NCI-H1436 (cell line): Measurements from ENCODE around the gene NOB1.

Source experiments
- DNase-seq: peaks from one replicate; lab custom pipeline; 2025; lab: John Stamatoyannopoulos, UW

Gene NOB1

DNA sequence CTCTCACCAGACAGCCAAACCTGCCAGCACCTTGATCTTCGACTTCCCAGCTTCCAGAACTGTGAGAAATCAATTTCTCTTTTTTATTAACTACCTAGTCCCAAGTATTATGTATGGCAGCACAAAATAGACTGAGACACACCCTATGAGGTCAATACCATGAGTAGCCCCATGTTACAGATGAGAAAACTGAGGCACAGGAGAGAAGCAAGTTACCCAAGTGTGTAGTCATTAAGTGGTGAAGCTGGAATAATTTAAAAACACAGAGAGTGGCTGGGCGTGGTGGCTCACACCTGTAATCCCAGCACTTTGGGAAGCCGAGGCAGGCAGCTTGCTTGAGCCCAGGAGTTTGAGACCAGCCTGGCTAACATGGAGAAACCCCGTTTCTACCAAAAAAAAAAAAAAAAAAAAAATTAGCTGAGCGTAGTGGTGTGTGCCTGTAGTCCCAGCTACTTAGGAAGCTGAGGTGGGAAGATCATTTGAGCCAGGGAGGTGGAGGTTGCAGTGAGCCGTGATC, 33.2 kb downstream of the NOB1 start:
- DNase-seq, result no peak

DNA sequence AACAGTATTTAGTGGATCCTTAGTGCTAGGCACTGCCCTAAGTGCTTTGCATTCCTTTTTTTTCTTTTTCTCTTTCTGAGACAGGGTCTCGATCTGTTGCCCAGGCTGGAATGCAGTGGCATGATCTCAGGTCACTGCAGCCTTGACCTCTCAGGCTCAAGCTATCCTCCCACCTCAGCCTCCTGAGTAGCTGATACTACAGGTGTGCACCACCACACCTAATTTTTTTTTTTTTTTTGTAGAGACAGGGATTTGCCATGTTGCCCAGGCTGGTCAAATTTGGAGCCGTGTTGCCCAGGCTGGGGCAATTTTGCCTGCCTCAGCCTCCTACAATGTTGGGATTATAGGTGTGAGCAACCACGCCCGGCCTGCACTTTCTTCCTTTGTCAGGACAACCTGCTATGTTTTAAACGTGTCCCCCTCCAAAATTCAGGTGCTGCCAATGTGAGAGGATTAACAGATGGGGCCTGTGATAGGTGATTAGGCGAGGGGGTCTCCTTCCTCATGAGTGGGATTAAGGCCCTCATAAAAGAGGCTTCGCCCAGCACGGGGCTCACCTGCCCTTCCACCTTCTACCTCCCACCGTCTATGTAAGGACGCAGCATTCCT, 33.8 kb downstream of the NOB1 start:
- DNase-seq, result no peak

DNA sequence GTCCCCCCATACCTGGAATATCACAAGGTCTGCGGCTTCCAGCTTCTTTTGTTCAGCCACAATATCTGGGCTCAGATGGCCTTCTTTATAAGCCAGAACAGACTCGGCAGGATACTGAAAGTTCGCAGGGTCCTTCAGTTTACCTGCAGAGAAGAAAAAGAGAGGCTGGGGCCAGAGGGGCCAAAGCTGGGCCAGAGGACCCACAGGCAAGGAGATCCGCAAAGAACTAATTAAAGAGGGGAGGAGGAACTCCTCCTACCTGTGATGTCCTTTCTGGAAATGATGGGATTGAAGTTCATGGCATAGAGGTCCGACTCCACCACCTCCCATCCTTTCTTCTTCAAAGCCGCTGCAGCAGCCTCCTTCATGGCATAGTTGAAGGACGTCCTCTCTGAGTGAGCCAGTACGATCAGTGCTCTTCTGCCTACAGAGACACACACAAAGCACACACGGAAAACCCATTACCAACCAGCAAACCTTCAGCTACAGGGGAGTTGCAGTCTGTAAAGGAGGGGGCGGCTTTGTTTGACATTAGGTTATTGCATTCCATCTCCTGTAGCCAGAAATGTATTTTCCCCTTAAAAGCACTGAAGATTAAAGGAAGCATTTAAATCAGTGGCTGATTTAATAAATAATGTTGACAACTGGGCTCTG, 36.5 kb downstream of the NOB1 start:
- no peak for DNase-seq

DNA sequence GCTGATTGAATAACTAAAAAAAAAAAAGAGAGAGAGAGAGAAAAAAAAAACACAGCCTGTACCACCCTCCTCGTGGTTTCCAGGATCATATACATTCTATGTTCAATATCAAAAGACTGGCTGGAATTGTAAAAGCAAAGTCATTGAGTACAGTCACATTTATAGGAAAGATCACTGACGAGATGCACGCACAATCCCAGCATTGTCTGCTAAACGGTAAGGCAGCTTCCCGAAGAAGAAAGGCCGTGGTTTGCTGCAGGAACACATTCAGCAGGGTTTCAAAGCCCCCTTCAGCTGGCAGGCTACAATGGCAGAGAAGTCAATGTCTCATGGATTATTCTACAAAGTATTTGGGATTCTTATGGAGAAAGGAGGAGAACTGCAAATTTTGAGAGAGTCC, 37.7 kb downstream of the NOB1 start:
- no peak for DNase-seq

DNA sequence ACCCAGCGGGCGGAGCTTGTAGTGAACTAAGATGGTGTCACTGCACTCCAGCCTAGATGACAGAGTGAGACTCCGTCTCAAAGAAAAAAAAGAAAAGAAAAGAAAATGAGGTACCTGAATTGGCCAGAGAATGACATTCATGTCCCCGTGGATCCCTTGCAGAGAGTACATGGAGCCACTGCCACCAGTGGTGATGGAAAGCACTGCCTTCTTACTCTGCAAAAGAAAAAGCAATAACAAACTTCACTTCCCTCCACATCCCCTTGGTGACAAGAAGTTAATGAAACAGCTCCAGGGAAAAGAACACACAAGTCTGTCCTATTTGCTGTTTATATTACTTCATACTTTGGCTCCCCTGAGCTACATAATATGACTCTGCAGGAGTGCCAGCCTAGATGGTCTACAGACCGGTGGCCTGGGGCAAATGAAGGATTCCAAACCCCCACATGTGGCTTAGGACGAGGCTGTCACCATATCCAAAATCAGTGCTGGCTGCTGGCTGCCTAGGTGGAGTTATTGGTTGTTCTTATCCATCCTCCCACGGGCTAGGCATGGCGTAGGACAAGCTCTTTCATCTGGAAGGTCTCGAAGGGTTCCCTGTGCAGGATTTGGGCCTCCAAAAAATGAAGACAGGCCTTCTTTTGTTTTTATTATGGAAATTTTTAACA, 41.7 kb downstream of the NOB1 start:
- DNase-seq, result no peak

DNA sequence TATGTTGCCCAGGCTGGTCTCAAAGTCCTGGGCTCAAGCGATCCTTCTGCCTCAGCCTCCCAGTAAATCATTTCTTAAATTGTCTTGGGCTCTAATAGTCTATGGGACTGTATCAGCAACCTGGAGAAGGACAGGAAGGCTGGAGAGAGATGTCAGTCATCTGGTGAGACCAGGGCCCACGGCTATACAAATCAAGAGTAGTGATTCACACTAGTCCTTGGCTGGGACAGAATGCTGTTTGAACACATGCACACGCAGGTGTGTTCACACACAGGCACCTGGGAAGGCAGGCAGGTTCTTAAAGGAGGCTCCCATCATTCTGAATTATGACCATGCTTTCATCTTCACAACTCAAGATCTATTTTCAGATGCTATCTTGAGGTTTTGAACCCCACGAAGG, 42.4 kb downstream of the NOB1 start:
- DNase-seq, result no peak

DNA sequence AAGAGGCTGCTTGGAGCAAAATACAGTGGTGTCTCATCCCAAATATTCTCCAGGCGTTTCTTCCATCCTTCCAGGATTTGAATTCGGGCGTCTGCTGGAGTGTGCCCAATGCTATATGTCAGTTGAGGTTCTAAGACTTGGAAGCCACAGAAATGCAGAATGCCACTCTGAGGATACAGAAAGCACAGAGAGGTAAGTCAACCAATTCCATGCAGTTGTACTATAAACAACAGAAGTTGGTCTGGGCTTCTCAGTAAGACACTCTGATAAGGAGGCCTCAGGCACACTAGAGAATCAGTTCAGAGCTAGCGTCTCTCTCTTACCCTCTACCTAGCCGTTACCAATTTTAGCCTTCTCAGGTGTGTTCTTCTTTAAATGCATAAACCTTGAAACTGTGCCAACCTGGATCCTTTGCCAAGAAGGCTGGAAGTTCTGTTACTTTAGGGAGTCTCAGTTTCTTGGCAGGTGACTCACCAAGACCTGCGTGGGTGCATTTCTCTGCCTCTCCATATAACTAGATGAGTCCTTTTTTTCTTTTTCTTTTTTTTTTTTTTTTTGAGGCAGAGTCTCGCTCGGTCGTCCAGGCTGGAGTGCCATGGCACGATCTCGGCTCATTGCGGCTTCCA, 43.5 kb downstream of the NOB1 start:
- no peak for DNase-seq

DNA sequence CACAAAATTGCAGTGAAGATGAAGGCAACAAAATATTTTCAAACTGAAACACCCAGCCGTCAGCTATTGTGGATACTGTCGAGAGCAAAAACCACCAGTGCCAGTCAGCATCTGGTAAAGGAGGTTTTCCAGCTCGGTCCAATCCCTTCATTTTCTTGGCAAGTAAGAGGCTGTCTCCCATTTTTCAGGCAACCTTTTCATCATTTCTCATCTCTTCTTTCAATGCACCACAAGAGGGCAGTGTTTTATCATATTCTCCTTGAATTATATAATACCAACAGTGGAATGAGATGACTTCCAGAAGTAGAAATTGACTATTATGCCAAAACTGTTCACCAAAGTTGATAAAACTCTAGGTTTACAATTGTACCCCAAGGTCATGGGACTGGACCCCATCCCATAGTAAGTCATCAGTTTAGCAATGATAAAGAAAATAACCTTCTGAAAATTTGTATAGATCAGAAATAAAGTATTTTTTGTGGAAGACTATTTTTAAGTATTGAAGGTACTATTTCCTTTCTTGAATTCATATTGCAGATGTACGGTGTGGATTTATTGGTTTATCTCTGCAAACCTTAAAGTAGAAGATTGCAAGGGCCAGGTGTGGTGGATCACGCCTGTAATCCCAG, 45.2 kb downstream of the NOB1 start:
- peak; percentile 65 for DNase-seq

DNA sequence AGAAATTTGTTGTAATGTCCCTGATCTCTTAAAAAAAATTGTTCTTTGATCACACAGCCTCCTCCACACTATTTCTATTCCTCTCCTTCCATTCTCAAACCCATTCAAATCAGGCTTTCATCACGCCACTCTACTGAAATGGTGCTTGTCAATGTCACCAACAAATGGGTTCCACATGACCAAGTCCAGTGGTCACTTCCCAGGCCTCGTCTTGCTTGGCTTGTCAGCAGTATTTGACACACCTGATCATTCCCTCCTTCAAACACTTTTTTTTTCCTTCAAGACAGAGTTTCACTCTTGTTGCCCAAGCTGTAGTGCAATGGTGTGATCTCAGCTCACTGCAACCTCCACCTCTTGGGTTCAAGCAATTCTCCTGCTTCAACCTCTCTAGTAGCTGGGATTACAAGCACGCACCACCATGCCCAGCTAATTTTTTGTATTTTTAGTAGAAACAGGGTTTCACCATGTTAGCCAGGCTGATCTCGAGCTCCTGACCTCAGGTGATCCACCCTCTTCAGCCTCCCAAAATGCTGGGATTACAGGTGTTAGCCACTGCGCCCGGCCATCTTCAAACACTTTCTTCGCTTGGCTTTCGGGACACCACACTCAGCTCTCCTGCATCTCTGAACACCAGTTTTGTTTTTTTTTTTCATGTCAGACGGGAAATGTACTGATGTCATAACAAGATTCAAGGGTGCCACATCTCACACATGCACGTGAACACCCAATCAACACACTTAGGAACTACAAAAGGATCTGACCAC, 46.6 kb downstream of the NOB1 start:
- no peak for DNase-seq

DNA sequence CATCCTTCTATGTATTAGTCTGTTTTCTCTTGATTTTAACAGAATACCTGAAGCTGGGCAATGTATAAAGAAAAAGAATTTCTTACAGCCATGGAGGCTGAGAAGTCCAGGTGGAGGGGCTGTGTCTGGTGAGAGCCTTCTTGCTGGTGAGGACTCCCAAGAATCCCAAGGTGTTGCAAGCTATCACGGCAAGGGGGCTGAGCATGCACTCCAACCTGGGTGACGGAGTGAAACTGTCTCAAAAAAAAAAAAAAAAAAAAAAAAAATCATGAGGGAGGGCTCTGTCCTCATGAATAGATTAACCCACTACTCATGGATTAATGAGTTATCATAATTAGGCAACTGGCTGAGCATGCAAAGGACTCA, 47.8 kb downstream of the NOB1 start:
- DNase-seq, result no peak

DNA sequence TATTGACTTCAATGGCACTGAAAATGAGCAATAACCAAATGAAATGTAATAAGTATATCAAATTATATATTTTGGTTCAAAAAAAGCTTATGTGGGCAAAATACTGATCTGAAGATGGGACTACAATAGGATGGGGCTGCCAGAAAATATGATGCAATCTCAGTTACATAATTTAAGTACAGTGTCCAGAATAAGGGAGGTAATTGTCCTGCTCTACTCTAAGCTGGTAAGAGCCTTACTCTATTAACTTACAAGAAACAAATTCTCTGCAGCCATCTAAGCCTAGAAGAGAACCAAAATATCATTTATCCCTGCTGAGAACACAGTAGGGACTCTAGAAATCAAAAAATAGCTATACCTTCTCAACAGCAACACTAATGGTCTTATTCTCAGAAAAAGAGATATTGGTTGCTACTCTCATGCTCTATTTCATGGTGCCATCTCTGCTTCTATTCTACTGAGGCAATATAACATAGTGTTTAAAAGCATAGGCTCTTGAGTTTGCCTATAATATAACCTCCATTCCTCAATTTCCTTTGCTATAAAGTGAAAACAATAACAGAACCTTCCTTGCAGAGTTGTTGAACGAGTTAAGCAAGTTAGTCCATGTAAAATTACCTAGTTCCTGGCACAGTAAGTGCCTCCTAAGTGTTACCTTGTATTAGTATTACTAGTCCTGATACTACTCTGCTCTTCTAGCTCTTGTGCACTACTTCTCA, 48.3 kb downstream of the NOB1 start:
- DNase-seq, result no peak

DNA sequence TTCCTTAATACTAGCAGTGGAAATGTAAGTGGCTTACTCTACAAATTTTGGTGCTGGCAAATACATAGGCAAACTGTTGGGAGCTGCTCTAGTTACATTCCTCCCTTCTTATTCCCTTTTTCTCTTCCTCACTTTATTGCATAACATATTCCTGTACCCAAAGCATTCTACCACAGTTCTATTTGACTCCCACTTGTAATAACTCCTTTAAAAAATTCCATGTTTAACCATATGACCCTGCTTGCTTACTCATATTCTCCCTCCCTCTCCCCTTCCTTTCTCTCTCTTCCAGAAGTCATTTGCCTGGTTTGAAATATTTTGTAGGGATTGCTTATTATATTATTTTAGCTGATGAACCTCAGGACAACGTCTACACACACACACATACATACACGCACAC, 51.1 kb downstream of the NOB1 start:
- DNase-seq, result no peak

DNA sequence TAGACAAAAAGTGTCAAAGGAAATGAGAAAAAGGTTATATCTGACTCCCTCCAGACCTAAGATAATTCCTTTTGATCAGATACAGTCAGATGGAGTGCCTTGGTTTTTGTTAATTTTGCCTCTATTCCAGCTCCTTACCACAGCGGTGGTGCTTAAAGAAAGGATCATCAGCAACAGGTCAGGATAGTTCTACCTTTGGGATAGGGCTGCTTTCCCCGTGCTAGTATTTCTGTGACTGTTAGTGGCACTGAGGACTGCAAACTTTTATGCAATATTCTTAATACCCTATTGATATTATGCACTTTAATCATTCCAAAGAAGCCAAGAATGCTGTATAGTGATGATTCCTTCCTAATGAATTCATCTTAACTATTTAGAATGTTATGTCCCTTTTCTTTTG, 52.9 kb downstream of the NOB1 start:
- DNase-seq, result no peak

DNA sequence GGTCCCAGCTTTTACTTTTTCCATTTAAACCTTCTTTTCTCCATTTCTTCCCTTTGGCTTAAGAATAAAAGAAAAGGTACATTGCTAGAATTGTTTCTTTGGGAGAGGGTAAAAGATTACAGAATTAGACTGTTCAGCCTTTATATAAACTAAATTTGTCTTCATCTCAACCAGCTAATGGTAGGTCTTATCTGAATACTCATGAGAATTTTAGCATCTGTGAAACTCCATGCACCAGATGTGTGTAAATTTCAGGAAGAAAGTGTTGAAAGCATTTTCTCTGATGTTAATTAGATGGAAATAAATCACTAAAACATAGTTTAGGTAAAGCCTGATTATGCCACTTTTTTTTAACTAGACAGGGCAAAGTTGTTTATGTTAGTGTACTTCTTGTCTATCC, 53.3 kb downstream of the NOB1 start:
- no peak for DNase-seq

DNA sequence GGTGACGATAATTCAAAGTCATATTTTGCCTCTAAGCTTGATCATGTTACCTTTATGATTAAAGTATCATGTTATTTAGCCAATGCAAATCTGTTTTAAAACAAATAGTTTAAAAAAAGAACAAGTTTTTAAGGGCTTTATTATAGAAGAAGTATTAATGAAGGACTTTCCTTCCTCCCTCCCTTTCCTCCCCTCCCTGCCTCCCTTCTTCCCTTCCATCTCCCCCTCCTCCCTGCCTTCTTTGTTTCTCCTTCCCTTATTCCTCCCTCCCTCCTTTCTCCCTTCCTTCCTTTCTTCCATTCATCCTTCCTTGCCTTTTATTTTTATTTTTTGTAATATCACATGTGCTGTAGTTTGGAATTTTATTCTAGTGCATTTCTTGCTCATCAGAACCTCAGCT, 54.8 kb downstream of the NOB1 start:
- no peak for DNase-seq

DNA sequence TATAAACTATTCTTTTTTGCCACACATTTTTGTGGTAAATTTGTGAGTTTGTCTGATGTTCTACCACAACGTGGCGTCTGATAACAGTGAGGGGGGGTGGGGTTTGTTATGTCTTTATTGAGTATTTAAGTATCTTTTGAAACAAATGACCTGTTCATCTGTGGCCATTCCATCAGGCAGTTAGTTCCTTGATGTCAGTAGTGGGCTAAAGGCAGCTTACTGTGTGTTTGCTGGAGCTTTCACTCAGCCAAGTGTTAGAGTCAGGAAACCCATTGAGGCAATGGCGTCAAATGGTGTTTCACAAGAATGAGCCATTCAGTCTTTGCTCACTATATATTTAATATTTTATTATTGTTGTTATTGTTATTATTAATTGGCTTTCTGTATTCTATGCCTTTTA, 56.3 kb downstream of the NOB1 start:
- no peak for DNase-seq

DNA sequence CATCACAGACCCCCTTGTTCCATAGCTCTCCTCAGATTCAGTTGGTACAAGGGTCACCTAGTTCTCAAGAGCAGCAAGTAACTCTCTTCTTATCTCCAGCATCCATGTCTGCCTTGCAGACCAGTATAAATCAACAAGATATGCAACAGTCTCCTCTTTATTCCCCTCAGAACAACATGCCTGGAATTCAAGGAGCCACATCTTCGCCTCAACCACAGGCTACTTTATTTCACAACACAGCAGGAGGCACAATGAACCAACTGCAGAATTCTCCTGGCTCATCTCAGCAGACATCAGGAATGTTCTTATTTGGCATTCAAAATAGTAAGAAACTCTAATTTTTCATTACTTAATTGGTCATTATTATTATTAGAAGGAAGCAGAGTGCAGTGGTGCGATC, 60.8 kb downstream of the NOB1 start:
- DNase-seq, result no peak

DNA sequence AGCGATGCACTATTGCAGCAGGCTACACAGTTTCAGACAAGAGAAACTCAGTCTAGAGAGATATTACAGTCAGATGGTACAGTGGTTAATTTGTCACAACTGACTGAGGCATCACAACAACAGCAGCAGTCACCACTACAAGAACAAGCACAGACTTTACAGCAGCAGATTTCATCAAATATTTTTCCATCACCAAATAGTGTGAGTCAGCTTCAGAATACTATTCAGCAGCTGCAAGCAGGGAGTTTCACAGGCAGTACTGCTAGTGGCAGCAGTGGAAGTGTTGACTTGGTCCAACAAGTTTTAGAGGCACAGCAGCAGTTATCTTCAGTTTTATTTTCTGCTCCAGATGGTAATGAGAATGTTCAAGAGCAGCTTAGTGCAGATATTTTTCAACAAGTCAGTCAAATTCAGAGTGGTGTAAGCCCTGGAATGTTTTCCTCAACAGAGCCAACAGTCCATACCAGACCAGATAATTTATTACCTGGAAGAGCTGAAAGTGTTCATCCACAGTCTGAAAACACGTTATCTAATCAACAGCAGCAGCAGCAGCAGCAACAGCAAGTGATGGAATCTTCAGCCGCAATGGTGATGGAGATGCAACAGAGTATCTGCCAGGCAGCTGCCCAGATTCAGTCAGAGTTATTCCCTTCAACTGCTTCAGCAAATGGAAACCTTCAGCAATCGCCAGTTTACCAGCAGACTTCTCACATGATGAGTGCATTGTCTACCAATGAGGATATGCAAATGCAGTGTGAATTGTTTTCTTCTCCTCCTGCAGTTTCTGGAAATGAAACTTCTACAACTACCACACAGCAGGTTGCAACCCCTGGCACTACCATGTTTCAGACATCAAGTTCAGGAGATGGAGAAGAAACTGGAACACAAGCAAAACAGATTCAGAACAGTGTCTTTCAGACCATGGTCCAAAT, 62.5 kb downstream of the NOB1 start:
- DNase-seq, result no peak
